Gastrocnemius medialis (tissue), 4 donors: ENCODE results near the gene SEC24D. TPM values are rescaled to one million over a fixed set of nuclear protein-coding genes. Genes with fewer than 3 reads are reported as not detected.
"Not testable (repeated sequence)": the region's sequence is repeated elsewhere in the genome, so short reads cannot be mapped to it uniquely, and the experiment has no call there.

Source experiments
- ATAC-seq, 2 donors: fragments of 150-250 bp; one replicate each; pipeline ENCODE4 v1.9.1; 2016
- DNase-seq, 2 donors: peaks; one replicate each; pipeline ENCODE4 v3.0.0-alpha.2; 2019
- H3K27ac ChIP-seq, 4 donors: fragments of 200-600 bp; sonication (generic); 1 replicate in 1 of 4; 2 replicates in 3 of 4; pipeline ENCODE4 v1.5.1; 2016 to 2018; ENCODE audit warnings: mild to moderate bottlenecking in 2 of 4, moderate library complexity in 1 of 4
- H3K27me3 ChIP-seq, 3 donors: fragments of 200-600 bp; sonication (generic) in 2 of 3; 1 replicate in 1 of 3; 2 replicates in 2 of 3; pipeline versions ENCODE4 v1.5.1 to v1.6.0; 2016 to 2019; ENCODE audit warnings: mild to moderate bottlenecking in 1 of 3, moderate library complexity in 1 of 3
- H3K36me3 ChIP-seq, 2 donors: fragments of 200-600 bp; sonication (generic) in 1 of 2; one replicate each; pipeline ENCODE4 v1.5.1; 2017 to 2018
- H3K4me1 ChIP-seq, 2 donors: fragments of 200-600 bp; sonication (generic) in 1 of 2; one replicate each; pipeline ENCODE4 v1.5.1; 2016 to 2017; ENCODE audit warnings: mild to moderate bottlenecking in 2 of 2
- H3K4me3 ChIP-seq, 4 donors: fragments of 200-600 bp; sonication (generic) in 3 of 4; 1 replicate in 1 of 4; 2 replicates in 3 of 4; pipeline ENCODE4 v1.5.1; 2016 to 2019; ENCODE audit warnings: mild to moderate bottlenecking in 2 of 4
- H3K9me3 ChIP-seq, 3 donors: fragments of 200-600 bp; sonication (generic) in 2 of 3; 1 replicate in 1 of 3; 2 replicates in 2 of 3; pipeline ENCODE4 v1.5.1; 2016 to 2019
- CTCF ChIP-seq, 5 experiments: fragments of 450-650 bp in 3 of 5; fragments of 200-600 bp in 2 of 5; sonication (generic) in 2 of 5; IDR thresholded peaks in 4 of 5; conservative IDR thresholded peaks in 1 of 5; 1 replicate in 4 of 5; 2 replicates in 1 of 5; pipeline ENCODE4 v1.5.1; 2016 to 2019; ENCODE audit warnings: antibody characterized with exemption in 5 of 5, mild to moderate bottlenecking in 3 of 5, moderate library complexity in 3 of 5
- POLR2A ChIP-seq, 2 donors: fragments of 450-650 bp; IDR thresholded peaks; one replicate each; pipeline ENCODE4 v1.6.1; 2017; ENCODE audit warnings: antibody characterized with exemption in 2 of 2, mild to moderate bottlenecking in 2 of 2, moderate library complexity in 2 of 2
- in situ Hi-C, 4 donors: fragments of 200-750 bp; cut with MboI; loops; one replicate each; pipeline versions ENCODE4 v1.15.0 to v1.8.0; 2017; ENCODE audit warnings: low sequenced_read_pairs in 4 of 4
- intact Hi-C: fragments of 100-400 bp; cut with DNase I; formaldehyde crosslinking; loops from one replicate; pipeline ENCODE4 v1.15.1; 2023; ENCODE audit warnings: low total_unique reads
- total RNA-seq, 4 donors: library from RNA; depleted of rRNA; stranded (reverse); fragments of >200 nt; gene quantifications; one replicate each; pipeline versions ENCODE4 v1.1.0 to v1.2.3, GENCODE V29; 2016

Gene SEC24D
- total RNA-seq, 4 donors from 2014 or later = 8.9 to 16.2 (median 10.4) TPM

- TF ChIP-seq CTCF (IDR thresholded peaks at IDR 0.05 in 4 of 5, conservative IDR thresholded peaks at IDR 0.05 in 1 of 5) (no peak), POLR2A (IDR thresholded peaks at IDR 0.05) (no peak)
- Histone ChIP-seq H3K27ac (no peak overlapping the region), H3K4me1 (peaks cover 6 to 11% of the 10 kb centered on the region in 2 donors), H3K36me3 (peaks cover 5 to 40% of the 10 kb centered on the region in 2 donors), H3K9me3 (no peaks in the 10 kb centered on the region), H3K4me3 (no peak overlapping the region), H3K27me3 (no peaks in the 10 kb centered on the region)
- intact Hi-C loops (no loop called here), in situ Hi-C loops (no loop called here)
- no peak for DNase-seq
- ATAC-seq = no peak
Observed at GRCh38 chr4:118797558-118798142, 38.3 kb downstream of the SEC24D start.

GRCh38 chr4:118791690-118792446, 44.1 kb downstream of the SEC24D start:
- ATAC-seq, H3K27me3 ChIP-seq, H3K4me3 ChIP-seq, H3K9me3 ChIP-seq, in situ Hi-C loops, H3K27ac ChIP-seq, intact Hi-C loops, DNase-seq, H3K4me1 ChIP-seq: not testable (repeated sequence)
- peaks cover under 1 to 10% of the 10 kb centered on the region in 2 donors for H3K36me3 ChIP-seq

GRCh38 chr4:118790544-118790943, 45.4 kb downstream of the SEC24D start:
- H3K27ac ChIP-seq = no peak overlapping the region

GRCh38 chr4:118788911-118789310, 47.0 kb downstream of the SEC24D start:
- ATAC-seq (no peak), DNase-seq (no peak)
- no peak overlapping the region for H3K4me3 ChIP-seq
- H3K36me3 ChIP-seq = no peaks in the 10 kb centered on the region
- intact Hi-C loops (no loop called here), in situ Hi-C loops (no loop called here)
- no peak overlapping the region for H3K27ac ChIP-seq
- TF ChIP-seq POLR2A (IDR thresholded peaks at IDR 0.05) = no peak
- TF ChIP-seq CTCF (IDR thresholded peaks at IDR 0.05 in 4 of 5, conservative IDR thresholded peaks at IDR 0.05 in 1 of 5) = no peak
- H3K27me3 ChIP-seq = no peaks in the 10 kb centered on the region
- H3K4me1 ChIP-seq = no peaks in the 10 kb centered on the region
- H3K9me3 ChIP-seq = no peaks in the 10 kb centered on the region

More at GRCh38 chr4:118790544-118790943, 45.4 kb downstream of the SEC24D start:
- in situ Hi-C loops = no loop called here
- H3K4me1 ChIP-seq = no peaks in the 10 kb centered on the region
- DNase-seq (no peak), ATAC-seq (no peak)
- H3K9me3 ChIP-seq = no peaks in the 10 kb centered on the region
- TF ChIP-seq POLR2A (IDR thresholded peaks at IDR 0.05) (no peak), CTCF (IDR thresholded peaks at IDR 0.05 in 4 of 5, conservative IDR thresholded peaks at IDR 0.05 in 1 of 5) (no peak)
- no peaks in the 10 kb centered on the region for H3K36me3 ChIP-seq
- no peak overlapping the region for H3K4me3 ChIP-seq
- no peaks in the 10 kb centered on the region for H3K27me3 ChIP-seq
- intact Hi-C loops = no loop called here

- peaks cover 0 to 4% of the 10 kb centered on the region in 2 donors for H3K36me3 ChIP-seq
- TF ChIP-seq POLR2A (IDR thresholded peaks at IDR 0.05) = no peak
- TF ChIP-seq CTCF (IDR thresholded peaks at IDR 0.05 in 4 of 5, conservative IDR thresholded peaks at IDR 0.05 in 1 of 5) = no peak
- no peaks in the 10 kb centered on the region for H3K4me1 ChIP-seq
- no peak overlapping the region for H3K27ac ChIP-seq
- H3K9me3 ChIP-seq = no peaks in the 10 kb centered on the region
- no peak for DNase-seq
- no peak for ATAC-seq
- no peak overlapping the region for H3K4me3 ChIP-seq
- in situ Hi-C loops = no loop called here
- H3K27me3 ChIP-seq = no peaks in the 10 kb centered on the region
- intact Hi-C loops = no loop called here
Observed at GRCh38 chr4:118787844-118788380, 48.0 kb downstream of the SEC24D start.
